HCT116 (cell line): ENCODE measurements around the gene CIC.

Experiments
- CEBPB ChIP-seq: IDR thresholded peaks from 2 replicates; pipeline ENCODE4 v1.6.1; 2012; ENCODE audit warnings: low read depth
- CTCF ChIP-seq, 3 experiments: fragments of 200-600 bp in 1 of 3; sonication (generic) in 1 of 3; IDR thresholded peaks in 2 of 3; conservative IDR thresholded peaks in 1 of 3; 2 replicates each; pipeline ENCODE4 v1.5.1; 2012 to 2017; ENCODE audit warnings: low read depth in 2 of 3, low read length in 2 of 3, antibody characterized with exemption in 1 of 3, borderline replicate concordance in 1 of 3, control low read depth in 1 of 3, mild to moderate bottlenecking in 1 of 3, mixed read lengths in 1 of 3, mixed run types in 1 of 3, moderate library complexity in 1 of 3; ENCODE audit not compliant: insufficient read depth in 1 of 3
- EGR1 ChIP-seq: IDR thresholded peaks from 2 replicates; pipeline ENCODE4 v1.6.1; 2012; ENCODE audit warnings: low read depth
- EZH2 ChIP-seq: fragments of 200-600 bp; sonication (generic); IDR thresholded peaks from 2 replicates; pipeline ENCODE4 v1.6.1; 2017; ENCODE audit warnings: antibody characterized with exemption, mixed run types
- JUND ChIP-seq: IDR thresholded peaks from 2 replicates; pipeline ENCODE4 v1.6.1; 2012
- POLR2A ChIP-seq: IDR thresholded peaks from 2 replicates; pipeline ENCODE4 v1.7.0; 2011; ENCODE audit warnings: borderline replicate concordance; ENCODE audit not compliant: insufficient read depth, insufficient read length; ENCODE audit errors: extremely low read depth
- POLR2AphosphoS5 ChIP-seq: IDR thresholded peaks from 2 replicates; pipeline ENCODE4 v1.6.1; 2011; ENCODE audit warnings: mild to moderate bottlenecking, low read depth, low read length, moderate library complexity
- RAD21 ChIP-seq: IDR thresholded peaks from 2 replicates; pipeline ENCODE4 v1.6.1; 2012; ENCODE audit warnings: low read depth, mild to moderate bottlenecking
- SP1 ChIP-seq: IDR thresholded peaks from 2 replicates; pipeline ENCODE4 v1.6.1; 2012; ENCODE audit warnings: low read depth
- SRF ChIP-seq: IDR thresholded peaks from 2 replicates; pipeline ENCODE4 v1.6.1; 2012; ENCODE audit warnings: low read depth
- TCF7L2 ChIP-seq: IDR thresholded peaks from 2 replicates; pipeline ENCODE4 v1.7.0; 2011; ENCODE audit warnings: borderline replicate concordance, inconsistent platforms; ENCODE audit not compliant: insufficient read depth, insufficient read length; ENCODE audit errors: extremely low read depth
- ZBTB33 ChIP-seq: IDR thresholded peaks from 2 replicates; pipeline ENCODE4 v1.6.1; 2011; ENCODE audit warnings: mild to moderate bottlenecking, low read length, moderate library complexity; ENCODE audit not compliant: insufficient replicate concordance; ENCODE audit errors: extremely low read depth

DNA sequence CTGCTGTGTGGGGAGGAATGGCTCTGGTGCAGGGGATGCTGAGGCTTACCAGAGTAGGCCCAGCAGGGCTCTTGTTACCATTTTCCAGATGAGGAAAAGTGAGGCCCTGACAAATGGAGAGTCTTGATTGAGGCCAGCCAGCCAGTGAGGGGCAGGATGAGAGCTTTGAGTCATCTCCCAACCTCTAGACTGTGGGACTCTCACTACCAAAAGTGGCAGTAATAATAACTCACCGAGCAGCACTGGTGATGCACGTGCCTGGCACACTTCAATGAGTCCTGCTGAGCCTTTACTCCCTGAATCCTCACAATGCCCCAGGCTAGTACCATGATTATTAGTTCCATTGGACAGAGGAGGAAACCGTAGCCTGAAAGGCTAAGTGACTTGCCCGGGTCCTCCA lies 7.8 kb downstream of the CIC start:
- TF ChIP-seq POLR2A: no peak
- no peak for TF ChIP-seq CTCF (IDR thresholded peaks at IDR 0.05 in 2 of 3, conservative IDR thresholded peaks at IDR 0.05 in 1 of 3; ENCODE audit: borderline replicate concordance in 1 of 3, insufficient read depth in 1 of 3, low read depth in 2 of 3, low read length in 2 of 3)
- no peak for TF ChIP-seq RAD21
- TF ChIP-seq SRF: no peak
- TF ChIP-seq EZH2: no peak
- TF ChIP-seq SP1: no peak
- no peak for TF ChIP-seq EGR1
- TF ChIP-seq POLR2AphosphoS5: no peak
- TF ChIP-seq ZBTB33: no peak
- TF ChIP-seq TCF7L2: no peak
- no peak for TF ChIP-seq JUND
- no peak for TF ChIP-seq CEBPB
